Naive B cell (primary cell): ENCODE measurements around the gene IFT20. TPM values are rescaled to one million over a fixed set of nuclear protein-coding genes. Genes with fewer than 3 reads are reported as not detected.

Experiments
- ATAC-seq, 2 donors: fragments of 150-1000 bp; cut with Tn5 transposase; 2 replicates each; pipeline ENCODE4 v1.10.0; 2021; ENCODE audit warnings: low read depth in 2 of 2, mild to moderate bottlenecking in 2 of 2, moderate library complexity in 2 of 2
- DNase-seq: peaks from one replicate; pipeline ENCODE4 v3.0.0; 2022
- H3K27ac Mint-ChIP-seq, 6 donors: one replicate each; pipeline ENCODE4 v1.8.0; 2020 to 2022; ENCODE audit warnings: mild to moderate bottlenecking in 6 of 6, mixed read lengths in 6 of 6, moderate library complexity in 5 of 6, inconsistent platforms in 2 of 6
- H3K27me3 Mint-ChIP-seq, 3 donors: one replicate each; pipeline ENCODE4 v1.8.0; 2021 to 2022; ENCODE audit warnings: mixed read lengths in 3 of 3, mild to moderate bottlenecking in 1 of 3
- H3K36me3 Mint-ChIP-seq, 2 donors: one replicate each; pipeline ENCODE4 v1.8.0; 2020 to 2022; ENCODE audit warnings: mixed read lengths in 2 of 2, inconsistent platforms in 1 of 2, mild to moderate bottlenecking in 1 of 2
- H3K4me1 Mint-ChIP-seq, 3 donors: one replicate each; pipeline ENCODE4 v1.8.0; 2020 to 2022; ENCODE audit warnings: mixed read lengths in 3 of 3, inconsistent platforms in 1 of 3, mild to moderate bottlenecking in 1 of 3, moderate library complexity in 1 of 3
- H3K4me3 Mint-ChIP-seq, 8 donors: one replicate each; pipeline ENCODE4 v1.8.0; 2020 to 2022; ENCODE audit warnings: mild to moderate bottlenecking in 8 of 8, mixed read lengths in 8 of 8, moderate library complexity in 8 of 8, inconsistent platforms in 2 of 8
- H3K9me3 Mint-ChIP-seq, 7 donors: one replicate each; pipeline ENCODE4 v1.8.0; 2020 to 2022; ENCODE audit warnings: mixed read lengths in 7 of 7, mild to moderate bottlenecking in 5 of 7, inconsistent platforms in 2 of 7, moderate library complexity in 1 of 7
- polyA plus RNA-seq, 6 donors: library from polyadenylated mRNA; unstranded; fragments of 300-500 nt; fragmentation: Illumina TruSeq; gene quantifications; one replicate each; pipeline ENCODE4 v1.2.3, GENCODE V29; 2021; ENCODE audit warnings: low read depth in 6 of 6

The IFT20 gene
- polyA plus RNA-seq, 6 donors from 2014 or later = 41.5 to 53.9 (median 49.3) TPM

DNA sequence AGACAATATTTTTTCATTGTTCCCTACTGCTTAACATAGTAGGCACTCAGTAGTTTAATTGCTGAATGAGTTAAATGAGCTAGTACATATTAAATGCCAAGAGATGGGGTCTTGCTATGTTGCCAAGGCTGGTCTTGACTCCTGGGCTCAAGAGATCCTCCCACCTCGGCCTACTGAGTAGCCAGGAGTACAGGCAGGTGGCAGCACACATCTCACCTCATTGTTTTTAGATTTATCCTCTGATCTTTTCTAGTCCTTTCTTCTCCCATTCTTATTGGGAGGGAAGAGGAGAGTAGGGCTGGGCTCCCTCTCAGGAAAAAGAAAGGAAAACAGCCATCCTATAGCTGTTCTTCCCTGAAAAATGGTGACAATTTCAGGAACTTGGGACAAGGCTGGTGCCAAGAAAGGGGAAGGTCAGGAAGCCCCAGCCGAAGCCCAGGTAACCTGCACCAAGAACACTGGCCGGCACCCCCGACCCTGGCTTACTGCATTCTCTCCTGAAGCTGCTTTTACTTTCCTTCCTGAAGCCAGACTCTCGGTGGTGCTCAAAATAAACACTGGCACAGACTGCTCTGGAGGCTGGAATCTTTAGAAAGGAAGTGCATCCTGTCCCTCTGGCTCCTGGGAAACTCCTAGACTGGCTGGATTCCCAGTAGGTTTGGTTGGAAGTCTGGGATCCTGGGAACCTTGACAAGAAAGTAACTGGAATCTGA, 2.9 kb upstream of the IFT20 start:
- H3K36me3 Mint-ChIP-seq = no peaks in the 10 kb centered on the region
- peak overlapping the region in 1 of 6 donors; percentile 29 for H3K27ac Mint-ChIP-seq
- H3K4me1 Mint-ChIP-seq = peaks cover 34 to 52% (median 51%) of the 10 kb centered on the region in 3 donors
- no peak for ATAC-seq
- no peaks in the 10 kb centered on the region for H3K9me3 Mint-ChIP-seq
- H3K27me3 Mint-ChIP-seq = no peaks in the 10 kb centered on the region
- peak overlapping the region in 2 of 8 donors; percentile 92 to 96 for H3K4me3 Mint-ChIP-seq
- no peak for DNase-seq

DNA sequence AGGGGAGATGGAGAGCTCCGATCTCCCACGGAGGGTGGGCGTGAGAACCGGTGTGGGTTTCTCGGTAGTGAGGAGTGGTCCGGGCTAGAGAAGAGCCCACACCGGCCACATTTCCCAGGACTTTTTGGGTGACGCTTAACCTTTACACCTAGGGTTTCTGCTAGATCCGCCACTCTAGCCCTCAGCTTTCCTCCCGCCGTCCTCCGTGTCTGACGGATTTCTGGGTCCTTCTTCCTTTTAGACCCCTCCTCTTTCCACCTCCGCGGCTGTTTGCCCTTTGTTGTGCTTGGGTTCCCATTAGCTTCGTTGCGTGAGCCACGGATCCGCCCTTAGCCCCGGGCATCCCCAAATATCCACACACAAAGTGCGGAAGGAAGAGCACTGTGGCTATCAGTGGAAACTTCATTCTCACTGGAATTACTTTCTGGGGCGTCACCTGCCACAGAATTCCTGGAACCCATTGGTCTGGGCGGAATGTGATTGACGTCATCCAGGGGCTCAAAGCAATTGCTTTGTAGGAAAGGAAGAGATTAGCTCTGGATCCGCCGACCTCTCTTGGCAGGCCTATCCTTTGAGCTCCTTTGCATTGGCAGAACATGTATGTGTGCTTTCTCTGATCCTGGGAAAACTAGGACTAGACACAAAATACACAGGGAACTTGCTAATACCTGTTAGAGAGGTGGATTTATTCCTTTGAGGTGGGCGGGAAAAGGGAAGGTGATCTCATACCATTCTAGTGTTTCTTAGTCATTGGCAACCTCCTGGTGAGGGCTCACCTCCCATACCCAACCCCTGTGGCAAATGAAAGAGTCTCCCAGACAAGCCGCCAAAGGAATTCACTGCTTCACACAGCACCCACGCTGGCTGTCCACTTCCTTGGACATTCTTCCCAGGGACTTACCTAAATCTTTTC, 943 bp upstream of the IFT20 start:
- Mint-ChIP-seq H3K4me1 (peaks cover 38 to 56% (median 51%) of the 10 kb centered on the region in 3 donors), H3K36me3 (no peaks in the 10 kb centered on the region), H3K9me3 (no peaks in the 10 kb centered on the region), H3K27ac (peak overlapping the region in 5 of 6 donors; percentile 60 to 98 (median 95)), H3K27me3 (no peaks in the 10 kb centered on the region), H3K4me3 (peak overlapping the region; percentile 85 to 99 (median 98))
- ATAC-seq (no peak), DNase-seq (no peak)

DNA sequence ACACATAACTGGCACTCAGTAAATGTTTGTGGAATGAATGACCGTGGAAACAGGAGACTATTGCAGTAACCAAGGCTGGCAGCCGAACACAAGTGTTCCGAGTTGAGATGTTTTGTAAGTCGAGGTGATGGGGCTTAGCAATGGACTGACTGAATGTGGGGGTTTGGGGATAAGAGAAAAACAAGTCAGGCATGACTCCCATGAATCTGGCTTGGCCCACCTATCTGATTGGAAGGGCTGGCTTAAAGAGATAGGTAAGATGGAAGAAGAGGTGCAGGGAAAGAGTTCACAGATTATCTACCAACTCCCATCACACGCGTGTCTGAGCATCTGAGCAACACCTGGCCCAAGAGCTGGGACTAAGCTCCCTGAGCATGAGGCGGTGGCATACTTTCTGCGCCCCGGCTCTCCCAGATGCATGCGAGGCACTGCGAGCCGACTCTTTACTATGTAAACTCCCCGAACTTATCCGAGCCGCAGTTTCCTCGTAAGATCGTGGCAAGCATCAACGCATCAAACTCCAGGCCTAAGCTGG, 539 bp downstream of the IFT20 start:
- Mint-ChIP-seq H3K4me1 (peaks cover 38 to 56% (median 51%) of the 10 kb centered on the region in 3 donors), H3K27me3 (no peaks in the 10 kb centered on the region), H3K4me3 (peak overlapping the region; percentile 85 to 99 (median 98)), H3K9me3 (no peaks in the 10 kb centered on the region), H3K36me3 (no peaks in the 10 kb centered on the region), H3K27ac (peak overlapping the region; percentile 87 to 98 (median 96))
- ATAC-seq = peak in 1 of 2 donors; percentile 3
- no peak for DNase-seq

DNA sequence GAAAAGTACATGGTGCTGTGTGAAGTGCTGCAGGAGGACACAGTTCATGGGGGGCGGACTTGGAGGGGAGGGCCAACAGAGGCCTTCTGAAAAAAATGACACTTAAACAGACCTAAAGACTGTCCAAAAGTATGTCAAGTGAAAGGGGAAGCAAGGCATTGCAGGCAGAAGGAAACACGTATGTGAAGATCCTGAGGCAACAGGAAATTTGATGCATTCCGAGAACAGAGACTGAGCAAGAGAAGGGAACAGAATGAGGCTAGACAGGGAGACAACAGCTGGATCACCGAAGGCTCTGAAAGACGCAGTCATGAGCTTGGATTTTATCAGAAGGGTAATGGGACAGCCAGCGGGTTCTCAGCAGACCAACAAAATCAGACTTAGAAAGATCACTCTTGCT, 1.1 kb downstream of the IFT20 start:
- Mint-ChIP-seq H3K9me3 (no peaks in the 10 kb centered on the region), H3K27me3 (no peaks in the 10 kb centered on the region), H3K36me3 (no peaks in the 10 kb centered on the region), H3K4me1 (peaks cover 38 to 52% (median 51%) of the 10 kb centered on the region in 3 donors), H3K4me3 (peak overlapping the region; percentile 85 to 99 (median 98)), H3K27ac (peak overlapping the region; percentile 87 to 98 (median 96))
- DNase-seq (no peak), ATAC-seq (no peak)

DNA sequence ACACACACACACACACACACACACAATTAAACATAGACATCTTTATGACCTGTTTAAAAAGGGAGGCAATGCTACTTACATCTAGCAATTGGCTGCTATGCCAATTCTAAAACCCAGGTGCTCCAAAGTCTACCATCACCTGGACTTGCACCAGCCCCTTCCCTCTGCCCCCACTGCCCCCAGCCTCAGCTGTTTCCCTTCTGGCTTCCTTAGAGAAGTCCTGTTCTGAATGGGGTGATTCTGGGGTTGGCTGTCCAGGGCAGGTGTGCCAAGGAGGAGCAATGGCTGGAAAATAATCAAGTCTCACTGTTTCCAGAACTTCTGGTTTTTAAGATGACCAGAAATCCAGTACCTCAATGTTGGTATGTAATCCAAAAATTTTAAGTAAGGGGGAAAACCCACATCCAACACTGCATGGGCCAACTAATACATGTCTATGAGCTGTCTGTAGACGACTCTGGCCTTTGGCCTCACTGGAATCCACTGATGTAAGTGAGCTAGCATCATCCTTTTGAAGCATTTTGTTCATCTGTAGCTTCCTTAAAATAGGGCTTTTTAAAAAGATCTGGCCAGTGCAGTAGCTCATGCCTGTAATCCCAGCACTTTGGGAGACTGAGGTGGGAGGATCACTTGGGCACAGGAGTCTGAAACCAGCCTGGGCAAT, 2.1 kb downstream of the IFT20 start:
- Mint-ChIP-seq H3K27ac (peak overlapping the region in 4 of 6 donors; percentile 35 to 98 (median 92)), H3K36me3 (no peaks in the 10 kb centered on the region), H3K9me3 (no peaks in the 10 kb centered on the region), H3K27me3 (no peaks in the 10 kb centered on the region), H3K4me1 (peaks cover 34 to 49% (median 46%) of the 10 kb centered on the region in 3 donors), H3K4me3 (peak overlapping the region in 7 of 8 donors; percentile 47 to 98 (median 92))
- DNase-seq (no peak), ATAC-seq (no peak)

DNA sequence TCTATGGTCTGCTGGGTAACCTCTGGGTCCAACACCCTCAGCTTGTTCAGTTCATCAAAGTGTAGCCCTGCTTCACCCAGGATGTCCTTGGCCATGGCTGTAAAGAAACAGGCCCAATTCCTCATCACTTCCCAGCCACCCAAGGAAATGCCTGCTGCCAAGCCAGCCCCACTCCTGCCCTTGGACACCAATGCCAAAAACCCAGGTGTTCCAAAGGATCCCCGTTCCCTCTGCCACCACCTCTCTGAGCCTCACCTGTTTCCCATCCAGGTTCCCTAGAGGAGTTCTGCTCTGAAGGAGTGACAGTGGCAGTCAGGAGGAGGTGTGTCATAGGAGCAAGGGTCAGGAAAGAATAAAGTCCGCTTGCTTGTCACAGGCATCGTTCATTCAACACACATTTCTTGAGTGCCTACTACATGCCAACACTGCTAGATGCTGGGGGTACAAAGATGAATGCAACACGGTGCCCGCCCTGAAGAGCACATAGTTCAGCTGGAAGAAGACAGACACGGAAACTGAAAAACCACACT, 3.3 kb downstream of the IFT20 start:
- peaks cover 24 to 37% (median 33%) of the 10 kb centered on the region in 3 donors for H3K4me1 Mint-ChIP-seq
- DNase-seq = no peak
- H3K36me3 Mint-ChIP-seq = no peaks in the 10 kb centered on the region
- H3K27me3 Mint-ChIP-seq = no peaks in the 10 kb centered on the region
- H3K4me3 Mint-ChIP-seq = peak overlapping the region in 5 of 8 donors; percentile 3 to 60 (median 37)
- ATAC-seq = no peak
- no peaks in the 10 kb centered on the region for H3K9me3 Mint-ChIP-seq
- peak overlapping the region in 2 of 6 donors; percentile 11 to 33 for H3K27ac Mint-ChIP-seq

DNA sequence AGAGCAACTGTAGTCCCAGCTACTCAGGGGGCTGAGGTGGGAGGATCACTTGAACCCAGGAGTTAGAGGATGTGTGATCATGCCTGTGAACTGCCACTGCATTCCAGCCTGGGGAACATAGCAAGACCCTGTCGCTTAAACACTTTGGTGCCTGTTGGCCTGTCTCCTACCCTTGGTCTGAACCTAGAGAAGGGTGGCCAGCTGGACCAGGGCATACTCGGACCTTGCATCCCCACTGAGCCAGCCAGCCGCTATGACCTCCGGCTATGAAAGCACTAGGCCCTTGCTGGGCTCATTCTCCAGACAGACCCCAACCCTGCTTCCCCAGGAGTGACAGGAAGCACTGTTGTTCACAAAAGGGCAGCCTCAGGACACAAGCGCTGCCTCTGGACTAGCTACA, 4.6 kb downstream of the IFT20 start:
- H3K27ac Mint-ChIP-seq = peak overlapping the region in 2 of 6 donors; percentile 67
- H3K9me3 Mint-ChIP-seq = no peaks in the 10 kb centered on the region
- DNase-seq = no peak
- H3K36me3 Mint-ChIP-seq = no peaks in the 10 kb centered on the region
- H3K27me3 Mint-ChIP-seq = no peaks in the 10 kb centered on the region
- peak overlapping the region in 1 of 8 donors; percentile 33 for H3K4me3 Mint-ChIP-seq
- peaks cover 16 to 28% (median 21%) of the 10 kb centered on the region in 3 donors for H3K4me1 Mint-ChIP-seq
- ATAC-seq = no peak

DNA sequence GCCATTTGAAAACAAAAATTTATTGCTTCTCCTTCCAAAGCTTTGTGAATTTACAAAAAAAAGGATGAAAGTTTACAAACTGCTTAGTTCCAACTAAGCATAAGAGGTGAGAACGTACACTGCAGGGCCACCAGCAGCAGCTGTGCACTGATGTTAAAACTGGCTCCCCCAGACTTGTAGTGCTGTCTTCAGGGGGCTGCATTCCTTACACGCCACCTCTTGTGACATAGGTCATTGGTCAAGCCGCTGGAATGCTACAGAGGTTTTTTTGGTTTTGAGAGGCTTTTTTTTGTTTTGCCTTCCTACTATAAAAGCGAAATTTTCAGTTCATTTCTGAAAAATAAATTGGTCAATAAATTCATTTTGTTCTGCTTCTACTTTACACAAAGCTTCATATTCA, 6.9 kb downstream of the IFT20 start:
- Mint-ChIP-seq H3K27me3 (no peaks in the 10 kb centered on the region), H3K4me3 (no peak overlapping the region), H3K4me1 (peaks cover 0 to 5% (median 4%) of the 10 kb centered on the region in 3 donors), H3K27ac (no peak overlapping the region), H3K9me3 (no peaks in the 10 kb centered on the region), H3K36me3 (no peaks in the 10 kb centered on the region)
- no peak for DNase-seq
- no peak for ATAC-seq

DNA sequence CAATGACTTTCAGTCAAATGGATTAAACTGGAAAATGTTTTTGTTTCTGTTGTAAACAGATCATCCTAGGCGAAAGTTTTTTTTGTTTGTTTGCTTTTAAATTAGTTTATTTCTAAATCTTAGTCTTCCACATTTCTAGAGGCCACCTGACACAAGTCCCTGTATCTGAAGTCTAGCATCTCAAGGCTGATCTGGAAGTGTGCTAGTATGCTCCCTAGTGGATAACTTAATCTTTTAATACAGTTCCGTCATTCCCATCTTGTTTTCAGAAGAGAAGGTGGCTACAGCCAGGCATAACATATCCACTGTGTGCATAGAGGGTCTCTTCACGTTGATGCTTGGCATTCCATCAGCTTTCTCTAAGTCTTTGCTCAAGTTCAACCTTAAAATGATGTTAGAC, 7.6 kb downstream of the IFT20 start:
- Mint-ChIP-seq H3K27ac (no peak overlapping the region), H3K4me3 (no peak overlapping the region), H3K27me3 (no peaks in the 10 kb centered on the region), H3K9me3 (no peaks in the 10 kb centered on the region), H3K4me1 (peaks cover 0 to 4% (median 3%) of the 10 kb centered on the region in 3 donors), H3K36me3 (no peaks in the 10 kb centered on the region)
- DNase-seq = no peak
- ATAC-seq = no peak

DNA sequence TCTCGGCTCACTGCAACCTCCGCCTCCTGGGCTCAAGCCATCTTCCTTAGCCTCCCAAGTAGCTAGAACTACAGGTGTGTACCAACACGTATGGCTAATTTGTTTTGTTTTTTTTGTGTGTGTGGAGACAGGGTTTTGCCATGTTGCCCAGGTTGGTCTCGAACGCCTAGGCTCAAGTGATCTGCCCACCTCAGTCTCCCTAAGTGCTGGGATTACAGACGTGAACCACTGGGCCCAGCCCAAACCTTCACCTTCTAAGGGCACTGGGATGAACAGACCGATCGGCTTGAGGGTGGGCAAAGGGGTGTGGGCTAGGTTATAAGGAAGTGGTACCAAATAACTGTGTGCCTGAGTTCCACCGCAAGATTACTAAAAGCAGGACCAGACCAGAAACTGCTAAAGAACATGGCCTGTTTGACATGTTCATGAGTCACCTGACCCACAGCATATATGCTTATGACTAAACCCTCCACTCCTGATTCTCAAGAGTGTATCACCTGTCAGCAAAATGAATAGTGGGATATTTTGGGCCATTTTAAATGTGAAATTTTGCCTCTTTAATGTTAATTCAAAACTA, 8.2 kb downstream of the IFT20 start:
- Mint-ChIP-seq H3K9me3 (no peaks in the 10 kb centered on the region), H3K4me1 (peaks cover 0 to under 1% (median 0%) of the 10 kb centered on the region in 3 donors), H3K36me3 (no peaks in the 10 kb centered on the region), H3K4me3 (no peak overlapping the region), H3K27ac (peak overlapping the region in 1 of 6 donors; percentile 54), H3K27me3 (no peaks in the 10 kb centered on the region)
- ATAC-seq (no peak), DNase-seq (no peak)

DNA sequence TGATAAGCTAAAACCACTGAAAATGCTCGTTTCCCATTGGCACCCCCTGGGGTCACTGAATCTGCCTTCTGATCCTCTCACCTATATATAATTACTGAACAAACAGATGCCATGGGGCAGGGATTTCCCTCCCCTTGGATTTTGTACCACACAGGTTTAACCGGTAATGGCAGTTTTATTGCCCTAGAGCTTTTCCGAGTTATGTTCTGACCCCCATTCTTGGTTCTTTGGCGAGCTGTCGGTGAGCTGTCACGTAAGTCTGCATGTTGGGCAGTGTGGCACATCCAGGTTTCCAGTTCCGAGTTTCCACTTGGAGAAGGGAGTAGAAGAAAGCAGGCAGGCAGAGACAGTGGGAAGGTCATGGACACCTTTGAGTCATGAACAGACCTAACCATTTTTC, 9.2 kb downstream of the IFT20 start:
- H3K4me1 Mint-ChIP-seq = no peaks in the 10 kb centered on the region
- H3K27ac Mint-ChIP-seq = no peak overlapping the region
- H3K27me3 Mint-ChIP-seq = no peaks in the 10 kb centered on the region
- DNase-seq = no peak
- H3K36me3 Mint-ChIP-seq = no peaks in the 10 kb centered on the region
- ATAC-seq = no peak
- no peak overlapping the region for H3K4me3 Mint-ChIP-seq
- no peaks in the 10 kb centered on the region for H3K9me3 Mint-ChIP-seq

DNA sequence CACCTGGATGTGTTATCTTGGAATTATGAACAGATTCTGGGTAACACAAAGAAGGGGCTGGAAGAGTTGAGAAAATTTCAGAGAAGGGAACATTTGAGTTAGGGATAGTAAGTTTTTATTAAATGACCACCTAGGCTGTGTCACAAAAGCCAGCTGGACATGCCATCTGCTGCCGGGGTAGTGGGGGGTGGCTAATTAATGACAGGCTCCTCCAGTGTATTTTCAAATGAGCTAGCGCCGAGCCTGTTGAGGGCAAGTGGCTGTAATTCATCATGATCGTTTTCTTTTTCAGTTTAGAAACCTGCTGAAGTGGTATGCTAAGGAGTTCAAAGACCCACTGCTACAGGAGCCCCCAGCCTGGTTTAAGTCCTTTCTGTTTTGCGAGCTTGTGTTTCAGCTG, 10.1 kb downstream of the IFT20 start:
- no peaks in the 10 kb centered on the region for H3K27me3 Mint-ChIP-seq
- H3K4me3 Mint-ChIP-seq = no peak overlapping the region
- ATAC-seq (no peak), DNase-seq (no peak)
- H3K9me3 Mint-ChIP-seq = no peaks in the 10 kb centered on the region
- peaks cover 2 to 5% (median 3%) of the 10 kb centered on the region in 3 donors for H3K4me1 Mint-ChIP-seq
- H3K36me3 Mint-ChIP-seq = no peaks in the 10 kb centered on the region
- peak overlapping the region in 1 of 6 donors; percentile 76 for H3K27ac Mint-ChIP-seq
